OCI-LY3 (cell line): ENCODE results near the gene UPB1.
"Not testable (repeated sequence)": the region's sequence is repeated elsewhere in the genome, so short reads cannot be mapped to it uniquely, and the experiment has no call there.

Source experiments
- H2AFZ ChIP-seq: fragments of 200-600, 300-600 bp; shearing (Covaris generic); 2 replicates; pipeline ENCODE4 v1.6.0; 2014; ENCODE audit warnings: antibody characterized with exemption, low read depth, low read length
- H3K27ac ChIP-seq: fragments of 200-600, 300-600 bp; sonication (generic); 2 replicates; pipeline ENCODE4 v1.5.1; 2014; ENCODE audit warnings: mild to moderate bottlenecking, low read length, moderate library complexity, mixed read lengths
- H3K27me3 ChIP-seq: fragments of 200-600, 300-600 bp; sonication (generic); 2 replicates; pipeline ENCODE4 v1.6.1; 2014; ENCODE audit warnings: low read depth, low read length, mixed read lengths
- H3K36me3 ChIP-seq: fragments of 200-600, 300-600 bp; sonication (generic); replicated peaks from 2 replicates; pipeline ENCODE3; 2014; ENCODE audit warnings: low read depth, low read length, mixed read lengths
- H3K4me1 ChIP-seq: fragments of 300-600, 200-600 bp; sonication (generic); 2 replicates; pipeline ENCODE4 v1.6.1; 2014; ENCODE audit warnings: low read length, mixed read lengths
- H3K4me2 ChIP-seq: fragments of 200-600, 300-600 bp; sonication (generic); 2 replicates; pipeline ENCODE4 v1.6.1; 2014; ENCODE audit warnings: low read length, mixed read lengths
- H3K4me3 ChIP-seq: fragments of 300-600, 200-600 bp; sonication (generic); 2 replicates; pipeline ENCODE4 v1.5.1; 2014; ENCODE audit warnings: antibody characterized with exemption, mild to moderate bottlenecking, low read length, moderate library complexity
- H3K79me2 ChIP-seq: fragments of 300-600, 200-600 bp; shearing (Covaris generic); 2 replicates; pipeline ENCODE4 v1.6.1; 2014; ENCODE audit warnings: mild to moderate bottlenecking, low read length, mixed read lengths
- H3K9ac ChIP-seq: fragments of 300-600, 200-600 bp; shearing (Covaris generic); 2 replicates; pipeline ENCODE4 v1.6.0; 2014; ENCODE audit warnings: mild to moderate bottlenecking, low read length, moderate library complexity
- H3K9me3 ChIP-seq: fragments of 200-600, 300-600 bp; shearing (Covaris generic); 2 replicates; pipeline ENCODE4 v1.6.1; 2014; ENCODE audit warnings: low read length, mixed read lengths; ENCODE audit not compliant: insufficient read depth
- H4K20me1 ChIP-seq: fragments of 200-600, 300-600 bp; sonication (generic); 2 replicates; pipeline ENCODE4 v1.6.1; 2016; ENCODE audit warnings: low read length, mixed read lengths; ENCODE audit not compliant: insufficient read depth
- CTCF ChIP-seq: fragments of 200-600, 300-600 bp; sonication (generic); IDR thresholded peaks from 2 replicates; pipeline ENCODE4 v1.5.1; 2014; ENCODE audit warnings: antibody characterized with exemption, low read length, low read depth
- EZH2phosphoT487 ChIP-seq: fragments of 200-600 bp; shearing (Covaris generic); IDR thresholded peaks from 2 replicates; pipeline ENCODE4 v1.6.1; 2018; ENCODE audit warnings: antibody characterized with exemption, mixed run types, low read depth

Gene UPB1

GRCh38 chr22:24523873-24524272 is 28.7 kb downstream of the UPB1 start:
- H3K9me3 ChIP-seq, result no peaks in the 10 kb centered on the region
- H3K79me2 ChIP-seq, result no peaks in the 10 kb centered on the region
- H3K36me3 ChIP-seq, result no peaks in the 10 kb centered on the region
- TF ChIP-seq CTCF (no peak), EZH2phosphoT487 (no peak)
- H3K27me3 ChIP-seq, result no peaks in the 10 kb centered on the region
- no peak overlapping the region for H3K4me3 ChIP-seq
- no peak overlapping the region for H3K27ac ChIP-seq
- H3K9ac ChIP-seq, result no peak overlapping the region
- peaks cover 10% of the 10 kb centered on the region for H3K4me1 ChIP-seq
- H2AFZ ChIP-seq, result no peak overlapping the region; the same call in 1 of the 2 replicates
- H3K4me2 ChIP-seq, result no peak overlapping the region
- H4K20me1 ChIP-seq, result no peaks in the 10 kb centered on the region

- Histone ChIP-seq H3K27me3 (no peaks in the 10 kb centered on the region), H3K4me2 (peak overlapping the region; percentile 21)
Observed at GRCh38 chr22:24525416-24526037, 30.4 kb downstream of the UPB1 start.

GRCh38 chr22:24526191-24526590 is 31.1 kb downstream of the UPB1 start:
- H3K79me2 ChIP-seq, result no peaks in the 10 kb centered on the region
- H3K4me2 ChIP-seq, result no peak overlapping the region
- no peak overlapping the region for H3K9ac ChIP-seq
- no peaks in the 10 kb centered on the region for H3K27me3 ChIP-seq
- no peak overlapping the region for H3K4me3 ChIP-seq
- H3K36me3 ChIP-seq, result no peaks in the 10 kb centered on the region
- H3K4me1 ChIP-seq, result peaks cover 25% of the 10 kb centered on the region
- TF ChIP-seq EZH2phosphoT487, result no peak
- TF ChIP-seq CTCF, result no peak
- no peak overlapping the region for H3K27ac ChIP-seq
- no peak overlapping the region for H2AFZ ChIP-seq
- H3K9me3 ChIP-seq, result no peaks in the 10 kb centered on the region
- no peaks in the 10 kb centered on the region for H4K20me1 ChIP-seq

More at GRCh38 chr22:24525416-24526037, 30.4 kb downstream of the UPB1 start:
- Histone ChIP-seq H3K27ac (no peak overlapping the region), H4K20me1 (no peaks in the 10 kb centered on the region), H3K4me3 (no peak overlapping the region), H3K36me3 (no peaks in the 10 kb centered on the region), H3K4me1 (peaks cover 25% of the 10 kb centered on the region), H3K9ac (no peak overlapping the region), H2AFZ (no peak overlapping the region), H3K9me3 (no peaks in the 10 kb centered on the region), H3K79me2 (no peaks in the 10 kb centered on the region)
- TF ChIP-seq EZH2phosphoT487, result no peak
- TF ChIP-seq CTCF, result peak; percentile 96

GRCh38 chr22:24529898-24530297 is 34.8 kb downstream of the UPB1 start:
- no peaks in the 10 kb centered on the region for H3K36me3 ChIP-seq
- H3K4me2 ChIP-seq, result peak overlapping the region; percentile 38
- no peak overlapping the region for H3K9ac ChIP-seq
- no peaks in the 10 kb centered on the region for H4K20me1 ChIP-seq
- no peaks in the 10 kb centered on the region for H3K79me2 ChIP-seq
- H3K9me3 ChIP-seq, result no peaks in the 10 kb centered on the region
- no peak for TF ChIP-seq CTCF
- no peak for TF ChIP-seq EZH2phosphoT487
- H3K4me3 ChIP-seq, result no peak overlapping the region
- no peak overlapping the region for H2AFZ ChIP-seq
- no peaks in the 10 kb centered on the region for H3K27me3 ChIP-seq
- no peak overlapping the region for H3K27ac ChIP-seq
- peaks cover 18% of the 10 kb centered on the region for H3K4me1 ChIP-seq

- H3K79me2 ChIP-seq, H3K27ac ChIP-seq, H3K27me3 ChIP-seq, H3K36me3 ChIP-seq, H3K9ac ChIP-seq, H3K4me2 ChIP-seq, H3K9me3 ChIP-seq, H4K20me1 ChIP-seq, H3K4me3 ChIP-seq, H2AFZ ChIP-seq: not testable (repeated sequence)
- H3K4me1 ChIP-seq, result peaks cover 15% of the 10 kb centered on the region
Observed at GRCh38 chr22:24530968-24531367, 35.8 kb downstream of the UPB1 start.
